ENCODE measurements around the gene ULBP1.
"Not testable (repeated sequence)": the region's sequence is repeated elsewhere in the genome, so short reads cannot be mapped to it uniquely, and the experiment has no call there.

ULBP1 gene

DNA sequence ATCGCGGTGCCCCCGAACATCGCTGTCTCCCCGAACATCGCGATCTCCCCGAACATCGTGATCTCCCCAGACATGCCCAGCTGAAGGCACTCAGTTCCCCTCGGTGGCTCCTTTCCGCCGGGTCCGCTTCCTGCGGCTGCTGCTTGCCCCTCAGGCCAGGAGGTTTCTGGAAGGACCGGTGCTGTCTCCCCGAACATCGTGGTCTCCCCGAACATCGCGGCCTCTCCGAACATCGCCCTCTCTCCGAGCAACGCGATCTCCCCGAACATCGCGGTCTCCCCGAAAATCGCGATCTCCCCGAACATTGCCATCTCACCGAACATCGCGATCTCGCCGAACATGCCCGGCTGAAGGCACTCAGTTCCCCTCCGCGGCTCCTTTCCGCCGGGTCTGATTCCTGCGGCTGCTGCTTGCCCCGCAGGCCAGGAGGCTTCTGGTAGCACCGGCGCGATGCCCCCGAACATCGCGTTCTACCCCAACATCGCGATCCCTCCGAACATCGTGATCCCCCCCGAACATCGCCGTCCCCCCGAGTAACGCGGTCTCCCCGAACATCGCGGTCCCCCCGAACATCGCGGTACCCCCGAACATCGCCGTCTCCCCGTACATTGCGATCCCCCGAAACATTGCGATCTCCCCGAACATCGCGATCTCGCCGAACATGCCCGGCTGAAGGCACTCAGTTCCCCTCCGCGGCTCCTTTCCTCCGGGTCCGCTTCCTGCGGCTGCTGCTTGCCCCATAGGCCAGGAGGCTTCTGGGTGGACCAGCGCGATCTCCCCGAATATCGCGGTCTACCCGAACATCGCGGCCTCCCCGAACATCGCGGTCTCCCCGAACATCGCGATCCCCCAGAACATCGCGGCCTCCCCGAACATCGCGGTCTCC lies 808 bp downstream of the ULBP1 start:
- Histone ChIP-seq H3K27me3 (replicated peaks in 2 of 5; ENCODE audit: control insufficient read depth in 4 of 5, insufficient read depth in 5 of 5, low read length in 4 of 5) (peaks cover 0 to 86% (median 35%) of the 10 kb centered on the region in 5 experiments), H3K9me3 (ENCODE audit: control extremely low read depth in 1 of 5, control insufficient read depth in 4 of 5, insufficient read depth in 2 of 5, low read depth in 1 of 5, low read length in 4 of 5) (no peaks in the 10 kb centered on the region), H3K27ac (ENCODE audit: insufficient read depth in 1 of 2, low read depth in 1 of 2, low read length in 2 of 2, poor library complexity in 1 of 2, severe bottlenecking in 2 of 2) (no peak overlapping the region), H3K4me1 (ENCODE audit: control extremely low read depth in 1 of 4, control insufficient read depth in 4 of 4, insufficient read depth in 4 of 4, low read length in 3 of 4) (peaks cover 2 to 28% (median 27%) of the 10 kb centered on the region in 4 experiments), H3K36me3 (ENCODE audit: control insufficient read depth in 4 of 4, insufficient read depth in 4 of 4, low read length in 3 of 4) (no peaks in the 10 kb centered on the region), H3K4me3 (ENCODE audit: control insufficient read depth in 1 of 7, extremely low read depth in 1 of 7, insufficient read depth in 4 of 7, low read depth in 2 of 7, low read length in 6 of 7) (peak overlapping the region; percentile 13 to 72 (median 63))
- ChIA-PET POLR2A (no interaction called here), CTCF (interaction anchor here (1.0 to 1.2 kb wide), 2 partner anchors 14 to 128 kb away, joined by 3 read pairs; no protein-coding TSS in a partner anchor)
- peak in 1 of 3 donors; percentile 40 for DNase-seq
- under 1% methylated on average over 77 of the region's 103 CpGs for WGBS (ENCODE audit: insufficient coverage)

DNA sequence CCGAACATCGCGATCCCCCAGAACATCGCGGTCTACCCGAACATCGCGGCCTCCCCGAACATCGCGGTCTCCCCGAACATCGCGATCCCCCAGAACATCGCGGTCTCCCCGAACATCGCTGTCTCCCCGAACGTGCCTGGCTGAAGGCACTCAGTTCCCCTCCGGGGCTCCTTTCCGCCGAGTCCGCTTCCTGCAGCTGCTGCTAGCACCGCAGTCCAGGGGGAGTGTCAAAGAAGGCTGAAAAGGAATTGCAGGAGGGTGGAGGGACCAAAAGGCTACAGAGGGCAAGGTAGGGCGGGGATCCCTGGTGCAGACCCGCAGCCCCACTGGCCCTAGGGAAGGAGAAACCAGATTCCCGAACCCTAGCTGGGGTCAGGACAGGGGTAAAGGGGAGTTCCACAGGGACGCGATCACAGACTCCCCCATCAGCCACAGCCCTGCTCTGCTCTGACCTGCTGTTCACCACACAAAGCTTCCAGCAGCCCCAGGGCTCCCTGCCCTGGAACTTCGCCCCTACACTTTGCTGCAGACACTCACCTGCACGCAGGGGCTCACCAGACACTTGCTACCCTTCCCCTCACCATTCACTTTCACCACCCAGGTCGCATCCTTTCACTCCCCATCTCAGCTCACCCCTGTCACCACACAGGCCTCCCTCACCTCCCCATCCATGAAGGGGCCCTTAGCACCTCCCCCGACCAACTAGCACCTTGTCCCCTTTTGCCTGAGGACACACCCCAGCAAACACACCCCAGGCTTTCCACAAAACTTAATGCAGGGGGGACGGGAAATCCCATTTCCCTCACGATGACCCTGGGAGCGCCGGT lies 1.7 kb downstream of the ULBP1 start:
- peak in 2 of 3 donors; percentile 76 to 79 for DNase-seq
- Histone ChIP-seq H3K27ac (ENCODE audit: insufficient read depth in 1 of 2, low read depth in 1 of 2, low read length in 2 of 2, poor library complexity in 1 of 2, severe bottlenecking in 2 of 2) (no peak overlapping the region), H3K9me3 (ENCODE audit: control extremely low read depth in 1 of 5, control insufficient read depth in 4 of 5, insufficient read depth in 2 of 5, low read depth in 1 of 5, low read length in 4 of 5) (no peaks in the 10 kb centered on the region), H3K36me3 (ENCODE audit: control insufficient read depth in 4 of 4, insufficient read depth in 4 of 4, low read length in 3 of 4) (no peaks in the 10 kb centered on the region), H3K4me3 (ENCODE audit: control insufficient read depth in 1 of 7, extremely low read depth in 1 of 7, insufficient read depth in 4 of 7, low read depth in 2 of 7, low read length in 6 of 7) (peak overlapping the region in 5 of 7 experiments; percentile 0 to 72 (median 68)), H3K27me3 (replicated peaks in 2 of 5; ENCODE audit: control insufficient read depth in 4 of 5, insufficient read depth in 5 of 5, low read length in 4 of 5) (peaks cover 0 to 89% (median 34%) of the 10 kb centered on the region in 5 experiments), H3K4me1 (ENCODE audit: control extremely low read depth in 1 of 4, control insufficient read depth in 4 of 4, insufficient read depth in 4 of 4, low read length in 3 of 4) (peaks cover 2 to 28% (median 27%) of the 10 kb centered on the region in 4 experiments)
- WGBS (ENCODE audit: insufficient coverage) = 11% methylated on average over 35 of the region's 38 CpGs
- ChIA-PET POLR2A (no interaction called here), CTCF (interaction anchor here (1.2 kb wide), 1 partner anchor 13 kb away, joined by 3 read pairs; no protein-coding TSS in a partner anchor)

DNA sequence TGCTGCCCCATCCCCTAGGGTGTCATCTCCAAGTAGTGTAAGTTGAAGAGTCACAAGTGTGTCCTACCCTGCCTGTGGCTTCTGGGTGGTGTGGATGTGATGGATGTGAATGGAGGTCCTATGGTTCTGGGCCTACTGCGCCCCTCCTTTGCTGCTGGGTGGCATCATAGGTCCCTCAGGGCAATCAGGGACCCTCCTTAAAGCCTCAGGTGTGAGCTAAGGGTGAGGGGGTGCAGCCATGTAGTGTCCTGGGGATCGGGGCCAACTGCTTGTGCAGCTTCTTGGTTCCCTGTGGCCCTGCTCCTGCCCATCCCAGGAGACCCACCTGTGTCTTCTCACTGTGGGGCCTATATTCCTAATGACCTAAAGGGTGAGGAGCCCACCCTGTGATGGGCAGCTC lies 2.6 kb downstream of the ULBP1 start:
- H3K36me3 ChIP-seq (ENCODE audit: control insufficient read depth in 4 of 4, insufficient read depth in 4 of 4, low read length in 3 of 4); H3K4me3 ChIP-seq (ENCODE audit: control insufficient read depth in 1 of 7, extremely low read depth in 1 of 7, insufficient read depth in 4 of 7, low read depth in 2 of 7, low read length in 6 of 7); H3K9me3 ChIP-seq (ENCODE audit: control extremely low read depth in 1 of 5, control insufficient read depth in 4 of 5, insufficient read depth in 2 of 5, low read depth in 1 of 5, low read length in 4 of 5); CTCF ChIA-PET; POLR2A ChIA-PET; H3K27ac ChIP-seq (ENCODE audit: insufficient read depth in 1 of 2, low read depth in 1 of 2, low read length in 2 of 2, poor library complexity in 1 of 2, severe bottlenecking in 2 of 2); DNase-seq: not testable (repeated sequence)
- Histone ChIP-seq H3K4me1 (ENCODE audit: control extremely low read depth in 1 of 4, control insufficient read depth in 4 of 4, insufficient read depth in 4 of 4, low read length in 3 of 4) (peaks cover 2 to 28% (median 27%) of the 10 kb centered on the region in 4 experiments), H3K27me3 (replicated peaks in 2 of 5; ENCODE audit: control insufficient read depth in 4 of 5, insufficient read depth in 5 of 5, low read length in 4 of 5) (peaks cover 0 to 88% (median 29%) of the 10 kb centered on the region in 5 experiments)
- WGBS (ENCODE audit: insufficient coverage) = 100% methylated on average over 1 of the region's 2 CpGs

DNA sequence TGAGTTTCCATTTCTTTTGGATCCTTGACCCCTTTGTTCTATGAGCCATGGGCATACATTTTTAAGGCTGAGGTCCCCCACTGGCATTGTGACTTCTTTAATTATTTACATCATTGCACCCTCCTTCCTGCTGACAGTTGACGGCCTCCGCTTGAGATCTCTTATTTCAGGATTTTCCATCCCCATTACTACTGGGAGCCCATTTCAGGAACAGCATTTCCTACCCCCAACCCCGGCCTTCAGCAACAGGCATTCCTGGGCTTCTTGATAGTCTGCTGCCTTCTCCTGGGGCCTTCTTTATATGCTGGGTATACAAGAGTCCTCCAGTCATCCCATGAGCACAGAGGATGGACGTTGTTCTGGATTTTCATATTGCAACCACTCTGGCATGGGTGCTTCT lies 3.8 kb downstream of the ULBP1 start:
- CTCF ChIA-PET = no interaction called here
- peaks cover 2 to 28% (median 27%) of the 10 kb centered on the region in 4 experiments for H3K4me1 ChIP-seq (ENCODE audit: control extremely low read depth in 1 of 4, control insufficient read depth in 4 of 4, insufficient read depth in 4 of 4, low read length in 3 of 4)
- H3K9me3 ChIP-seq (ENCODE audit: control extremely low read depth in 1 of 5, control insufficient read depth in 4 of 5, insufficient read depth in 2 of 5, low read depth in 1 of 5, low read length in 4 of 5) = no peaks in the 10 kb centered on the region
- POLR2A ChIA-PET = no interaction called here
- peaks cover 0 to 76% (median 26%) of the 10 kb centered on the region in 5 experiments for H3K27me3 ChIP-seq (replicated peaks in 2 of 5; ENCODE audit: control insufficient read depth in 4 of 5, insufficient read depth in 5 of 5, low read length in 4 of 5)
- H3K36me3 ChIP-seq (ENCODE audit: control insufficient read depth in 4 of 4, insufficient read depth in 4 of 4, low read length in 3 of 4) = no peaks in the 10 kb centered on the region
- H3K27ac ChIP-seq (ENCODE audit: insufficient read depth in 1 of 2, low read depth in 1 of 2, low read length in 2 of 2, poor library complexity in 1 of 2, severe bottlenecking in 2 of 2) = no peak overlapping the region
- DNase-seq = no peak
- H3K4me3 ChIP-seq (ENCODE audit: control insufficient read depth in 1 of 7, extremely low read depth in 1 of 7, insufficient read depth in 4 of 7, low read depth in 2 of 7, low read length in 6 of 7) = no peak overlapping the region
- WGBS (ENCODE audit: insufficient coverage) = 100% methylated on average over 3 of the region's 4 CpGs

DNA sequence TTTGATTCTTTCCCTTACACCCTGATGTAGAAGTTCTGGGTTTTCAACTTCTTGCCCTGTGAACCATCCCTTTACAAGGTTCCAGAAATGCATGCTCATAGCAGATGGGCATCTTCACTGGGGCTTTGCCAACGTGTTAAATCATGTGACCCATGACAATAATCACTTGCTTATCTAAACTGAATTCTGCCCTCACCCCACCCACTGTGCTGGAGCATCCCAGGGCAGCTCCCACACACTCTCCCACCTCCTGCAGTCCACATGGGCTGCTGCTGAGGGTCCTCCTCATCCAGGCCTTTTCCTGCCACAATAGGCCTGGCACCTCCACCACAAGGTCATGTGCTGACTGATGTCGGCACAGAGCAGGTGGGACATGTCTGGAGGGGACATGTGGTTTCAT lies 4.3 kb downstream of the ULBP1 start:
- WGBS (ENCODE audit: insufficient coverage) = 100% methylated on average over 1 of the region's 2 CpGs
- H3K27ac ChIP-seq (ENCODE audit: insufficient read depth in 1 of 2, low read depth in 1 of 2, low read length in 2 of 2, poor library complexity in 1 of 2, severe bottlenecking in 2 of 2); H3K36me3 ChIP-seq (ENCODE audit: control insufficient read depth in 4 of 4, insufficient read depth in 4 of 4, low read length in 3 of 4); DNase-seq; H3K9me3 ChIP-seq (ENCODE audit: control extremely low read depth in 1 of 5, control insufficient read depth in 4 of 5, insufficient read depth in 2 of 5, low read depth in 1 of 5, low read length in 4 of 5); CTCF ChIA-PET; POLR2A ChIA-PET; H3K4me3 ChIP-seq (ENCODE audit: control insufficient read depth in 1 of 7, extremely low read depth in 1 of 7, insufficient read depth in 4 of 7, low read depth in 2 of 7, low read length in 6 of 7): not testable (repeated sequence)
- Histone ChIP-seq H3K27me3 (replicated peaks in 2 of 5; ENCODE audit: control insufficient read depth in 4 of 5, insufficient read depth in 5 of 5, low read length in 4 of 5) (peaks cover 0 to 76% (median 22%) of the 10 kb centered on the region in 5 experiments), H3K4me1 (ENCODE audit: control extremely low read depth in 1 of 4, control insufficient read depth in 4 of 4, insufficient read depth in 4 of 4, low read length in 3 of 4) (peaks cover 2 to 27% (median 25%) of the 10 kb centered on the region in 4 experiments)

DNA sequence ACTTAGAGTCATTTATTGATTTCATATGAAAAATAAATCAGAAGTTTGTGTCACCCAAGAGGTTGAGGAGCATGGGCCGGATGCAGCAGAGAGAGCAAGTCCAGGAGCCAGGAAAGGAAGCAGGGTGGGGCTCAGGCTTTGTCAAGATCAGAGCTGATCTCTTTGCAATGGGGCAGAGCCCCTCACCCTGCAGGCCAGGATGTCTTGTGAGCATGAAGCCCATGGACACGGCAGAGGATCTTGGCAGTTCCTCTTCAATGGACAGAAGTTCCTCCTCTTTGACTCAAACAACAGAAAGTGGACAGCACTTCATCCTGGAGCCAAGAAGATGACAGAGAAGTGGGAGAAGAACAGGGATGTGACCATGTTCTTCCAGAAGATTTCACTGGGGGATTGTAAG lies 5.2 kb downstream of the ULBP1 start:
- CTCF ChIA-PET = interaction anchor here (1.7 kb wide), 1 partner anchor 22 kb away, joined by 4 read pairs; no protein-coding TSS in a partner anchor
- WGBS (ENCODE audit: insufficient coverage) = 93% methylated on average over 2 of the region's 2 CpGs

More for the DNA sequence above, 5.2 kb downstream of the ULBP1 start:
- H3K36me3 ChIP-seq (ENCODE audit: control insufficient read depth in 4 of 4, insufficient read depth in 4 of 4, low read length in 3 of 4); H3K9me3 ChIP-seq (ENCODE audit: control extremely low read depth in 1 of 5, control insufficient read depth in 4 of 5, insufficient read depth in 2 of 5, low read depth in 1 of 5, low read length in 4 of 5); H3K27ac ChIP-seq (ENCODE audit: insufficient read depth in 1 of 2, low read depth in 1 of 2, low read length in 2 of 2, poor library complexity in 1 of 2, severe bottlenecking in 2 of 2); DNase-seq; H3K4me3 ChIP-seq (ENCODE audit: control insufficient read depth in 1 of 7, extremely low read depth in 1 of 7, insufficient read depth in 4 of 7, low read depth in 2 of 7, low read length in 6 of 7); POLR2A ChIA-PET: not testable (repeated sequence)
- Histone ChIP-seq H3K27me3 (replicated peaks in 2 of 5; ENCODE audit: control insufficient read depth in 4 of 5, insufficient read depth in 5 of 5, low read length in 4 of 5) (peaks cover 0 to 77% (median 23%) of the 10 kb centered on the region in 5 experiments), H3K4me1 (ENCODE audit: control extremely low read depth in 1 of 4, control insufficient read depth in 4 of 4, insufficient read depth in 4 of 4, low read length in 3 of 4) (peaks cover 0 to 17% (median 16%) of the 10 kb centered on the region in 4 experiments)

Measured in common myeloid progenitor, CD34-positive (primary cell).